Effector CD4-positive, alpha-beta T cell (primary cell): ENCODE measurements around the gene SPTSSB. TPM values are rescaled to one million over a fixed set of nuclear protein-coding genes. Genes with fewer than 3 reads are reported as not detected.
A peak's percentile ranks its signal among the peaks of the same experiment; 100 is the strongest.

ENCODE experiments used
- DNase-seq: peaks from one replicate; pipeline ENCODE4 v3.0.0-alpha.2; 2020
- total RNA-seq: gene quantifications from one replicate; lab custom pipeline; 2026; lab: John Stamatoyannopoulos, UW

SPTSSB gene, protein sequence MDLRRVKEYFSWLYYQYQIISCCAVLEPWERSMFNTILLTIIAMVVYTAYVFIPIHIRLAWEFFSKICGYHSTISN
- not detected for total RNA-seq

- DNase-seq: peak; percentile 26
These were observed at the start of gene SPTSSB for GRCh38 chr3:161371441-161372320. Gene SPTSSB (minus strand): TSS chr3:161371517. CDS start chr3:161346323, 25,194 bp downstream.

DNA sequence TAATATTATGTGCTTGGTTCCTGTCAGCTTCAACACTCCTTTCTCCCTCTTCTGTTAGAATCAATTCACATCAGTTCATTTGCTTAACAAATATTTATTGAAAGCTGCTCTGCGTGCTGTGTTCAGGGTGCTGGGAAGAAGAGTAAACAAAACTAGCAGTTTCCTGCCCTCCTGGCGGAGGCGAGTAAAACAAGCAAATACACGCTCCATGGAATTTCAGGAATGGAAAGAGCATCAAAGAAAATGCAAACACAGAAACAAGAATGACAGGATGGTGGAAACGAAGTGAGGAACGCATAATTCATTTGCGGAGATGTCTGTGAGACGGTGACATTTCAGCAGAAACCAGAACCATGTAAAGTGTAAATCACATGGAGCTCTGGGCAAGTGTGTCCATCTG is 49.4 kb upstream of the SPTSSB start:
- DNase-seq: no peak

GRCh38 chr3:161419555-161420333 is 48.4 kb upstream of the SPTSSB start:
- no peak for DNase-seq

- no peak for DNase-seq
These were observed 44.4 kb upstream of the SPTSSB start for GRCh38 chr3:161415506-161416231.

DNA sequence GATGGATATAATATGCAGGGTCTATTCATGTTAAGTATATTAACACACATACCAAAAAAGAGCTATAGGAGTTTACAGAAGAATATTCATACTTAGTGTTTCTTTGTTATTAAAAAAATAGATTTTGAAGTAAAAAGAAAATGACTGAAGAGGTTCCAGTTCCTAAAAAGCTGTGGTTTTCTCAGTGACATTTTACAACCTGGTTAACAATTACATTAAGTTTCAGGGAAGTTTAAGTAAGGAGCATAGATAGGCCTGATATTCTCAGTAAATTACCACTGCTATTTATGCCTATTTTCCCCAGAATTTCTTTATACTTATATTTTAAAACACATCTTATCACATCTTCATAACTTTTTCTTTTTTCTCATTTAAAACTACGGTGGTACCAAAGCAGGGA is 43.6 kb upstream of the SPTSSB start:
- DNase-seq: no peak

- no peak for DNase-seq
These were observed 42.5 kb upstream of the SPTSSB start for GRCh38 chr3:161413855-161414210.

GRCh38 chr3:161413127-161413854 is 42.0 kb upstream of the SPTSSB start:
- no peak for DNase-seq

DNA sequence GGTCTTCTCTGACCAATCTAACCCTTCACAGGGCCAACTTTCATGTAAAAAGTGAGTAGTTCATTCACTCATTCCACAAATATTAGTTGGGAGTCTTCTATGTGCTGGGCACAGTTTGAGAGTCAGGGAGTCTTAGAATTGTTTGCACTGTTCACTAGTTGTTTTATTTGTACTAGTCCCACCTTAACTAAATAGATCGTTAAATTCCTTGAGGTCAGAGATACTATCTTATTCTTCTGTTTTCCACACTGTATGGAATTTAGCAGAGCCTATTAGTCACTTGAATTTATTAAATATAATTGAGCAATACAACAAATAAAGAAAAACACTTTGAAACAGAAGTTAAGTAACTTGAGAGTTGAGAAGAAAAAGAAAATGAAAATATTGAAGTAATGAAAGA is 40.8 kb upstream of the SPTSSB start:
- DNase-seq: no peak

- no peak for DNase-seq
These were observed 38.5 kb upstream of the SPTSSB start for GRCh38 chr3:161409858-161410257.

GRCh38 chr3:161409069-161409468 is 37.8 kb upstream of the SPTSSB start:
- DNase-seq: no peak

- no peak for DNase-seq
These were observed 35.6 kb upstream of the SPTSSB start for GRCh38 chr3:161406594-161407555.

GRCh38 chr3:161405836-161406235 is 34.5 kb upstream of the SPTSSB start:
- DNase-seq: no peak

GRCh38 chr3:161405087-161405486 is 33.8 kb upstream of the SPTSSB start:
- DNase-seq: no peak

DNA sequence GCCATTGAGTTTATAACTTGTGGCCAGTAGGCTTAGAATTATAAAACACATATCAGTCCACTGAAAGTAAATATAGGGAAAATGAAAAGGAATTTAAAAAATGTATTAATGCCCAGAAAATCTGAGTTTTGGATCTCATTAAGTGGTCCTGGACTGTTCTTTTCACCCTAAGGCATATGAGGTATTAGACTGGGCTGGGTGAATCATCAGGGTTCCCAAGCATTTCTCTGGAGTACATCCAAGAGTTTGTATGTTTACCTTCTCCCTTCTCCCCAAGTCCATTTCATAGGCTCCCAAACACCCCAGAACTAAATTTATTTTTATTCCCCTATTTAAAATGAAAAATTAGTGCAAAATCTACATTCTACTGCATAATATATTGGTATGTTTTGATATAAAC is 31.9 kb upstream of the SPTSSB start:
- no peak for DNase-seq

GRCh38 chr3:161401389-161401788 is 30.1 kb upstream of the SPTSSB start:
- DNase-seq: no peak

GRCh38 chr3:161400650-161401049 is 29.3 kb upstream of the SPTSSB start:
- no peak for DNase-seq

- no peak for DNase-seq
These were observed 24.0 kb upstream of the SPTSSB start for GRCh38 chr3:161395115-161396012.

DNA sequence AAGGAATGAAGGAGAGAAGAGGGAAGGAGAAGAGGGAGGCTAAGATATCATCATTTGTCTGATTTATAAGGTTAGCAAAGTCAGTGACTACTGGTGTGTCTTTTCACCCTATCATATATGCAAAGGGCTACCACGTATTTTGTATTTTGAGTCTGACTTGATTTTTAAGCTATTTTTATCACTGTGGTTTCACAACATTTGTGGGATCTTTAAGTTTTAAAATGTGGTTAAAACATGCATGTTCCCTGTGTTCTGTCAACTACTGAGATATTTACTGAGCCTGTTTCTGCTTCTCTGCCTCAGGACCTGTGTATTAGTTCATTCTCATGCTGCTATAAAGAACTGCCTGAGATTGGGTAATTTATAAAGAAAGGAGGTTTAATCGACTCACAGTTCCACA is 22.5 kb upstream of the SPTSSB start:
- no peak for DNase-seq

DNA sequence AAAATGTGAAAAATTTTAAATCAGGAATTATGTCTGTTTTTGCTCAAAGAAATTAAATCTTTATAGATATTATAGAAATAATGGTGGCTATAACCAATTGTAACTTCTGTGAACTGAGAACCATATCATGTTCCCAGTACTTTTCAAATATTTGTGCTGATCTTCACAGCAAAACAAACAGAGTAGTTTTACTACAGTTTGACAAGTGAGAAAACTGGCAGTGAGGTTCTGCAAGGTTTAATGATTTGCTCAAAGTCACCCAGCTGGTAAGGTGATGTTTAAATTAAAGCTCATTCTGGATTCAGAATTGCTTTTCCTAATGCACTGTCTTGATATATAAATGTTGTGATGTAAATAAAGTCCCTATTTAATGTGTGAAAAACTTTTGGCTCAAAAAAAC is 22.0 kb upstream of the SPTSSB start:
- no peak for DNase-seq

DNA sequence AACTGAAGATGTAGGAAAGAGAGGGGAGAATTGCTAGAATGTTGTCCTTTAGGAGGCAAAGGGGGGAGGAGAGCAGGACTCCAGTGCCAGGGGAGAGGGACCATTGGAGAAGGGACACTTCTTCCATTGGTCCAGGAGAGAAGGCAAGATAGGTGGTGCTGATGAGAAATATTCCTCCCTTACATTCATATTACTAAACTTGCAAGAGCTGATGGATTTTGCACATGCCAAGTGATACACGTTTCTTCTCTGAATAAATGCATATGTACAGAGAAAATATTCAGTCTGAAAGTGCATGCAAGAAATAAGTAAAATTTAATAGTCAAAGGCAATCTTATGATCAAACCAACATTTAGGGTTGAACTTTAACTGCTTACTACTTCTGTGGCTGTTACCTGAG is 21.5 kb upstream of the SPTSSB start:
- DNase-seq: no peak
